Measurements from ENCODE around the gene CCDC34. TPM values are rescaled to one million over a fixed set of nuclear protein-coding genes. Genes with fewer than 3 reads are reported as not detected.

The CCDC34 gene
- total RNA-seq, 5 donors from 2014 or later (not counting 1 experiment from before 2014, with no cell fraction given): 1.4 to 4.2 (median 2.8) TPM

DNA sequence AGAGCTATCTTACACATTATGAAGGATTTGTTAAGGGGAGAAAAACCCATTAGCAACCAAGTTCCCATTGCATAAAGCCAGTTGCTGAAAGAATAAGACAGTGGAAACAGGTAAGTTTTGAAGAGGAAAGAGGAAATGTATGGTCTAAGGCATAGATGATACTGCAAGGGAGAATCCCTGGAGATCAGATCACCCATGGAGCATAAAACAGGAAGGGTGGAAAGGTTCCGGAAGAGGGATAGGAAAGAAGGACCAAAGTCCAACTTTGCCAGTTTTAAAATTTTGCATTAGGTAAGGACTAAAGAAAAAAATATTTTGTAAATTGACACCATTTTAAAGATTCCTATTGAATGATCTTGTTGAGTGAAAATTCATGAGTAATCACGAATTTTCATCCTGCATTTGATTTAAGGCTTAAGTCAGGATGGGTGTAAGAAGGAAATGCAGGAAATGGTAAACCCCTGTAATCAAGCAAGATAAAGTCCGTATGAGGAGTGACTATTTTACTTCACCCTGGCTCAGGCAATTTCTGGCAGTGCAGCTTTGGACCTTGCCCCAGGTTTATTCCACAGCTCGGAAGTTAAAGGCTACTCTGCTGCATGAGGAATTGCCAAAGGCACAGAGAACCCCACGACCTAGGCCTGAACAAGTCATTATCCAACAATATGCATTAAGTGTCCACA, 70.9 kb downstream of the CCDC34 start:
- ChIA-PET POLR2A (no interaction called here), CTCF (no interaction called here)
- no peaks in the 10 kb centered on the region for H3K4me1 ChIP-seq (ENCODE audit: control insufficient read depth in 1 of 2, extremely low read depth in 1 of 2, insufficient read depth in 2 of 2, low read length in 2 of 2)
- Mint-ChIP-seq H3K4me1 (no peaks in the 10 kb centered on the region), H3K9me3 (peaks cover 17 to 23% (median 20%) of the 10 kb centered on the region in 3 donors), H3K4me3 (no peak overlapping the region), H3K27ac (no peak overlapping the region), H3K27me3 (peaks cover 0 to 7% of the 10 kb centered on the region in 2 donors), H3K36me3 (no peaks in the 10 kb centered on the region)
- no peaks in the 10 kb centered on the region for H3K27me3 ChIP-seq (replicated peaks in 1 of 2; ENCODE audit: control insufficient read depth in 2 of 2, extremely low read depth in 1 of 2, insufficient read depth in 2 of 2, low read length in 1 of 2)
- H3K4me3 ChIP-seq (ENCODE audit: control insufficient read depth in 1 of 2, extremely low read depth in 1 of 2, low read length in 1 of 2): no peak overlapping the region
- H3K27ac ChIP-seq (ENCODE audit: low read length): no peak overlapping the region
- DNase-seq: no peak
- no peaks in the 10 kb centered on the region for H3K36me3 ChIP-seq (ENCODE audit: control insufficient read depth in 2 of 2, extremely low read depth in 1 of 2, insufficient read depth in 1 of 2, low read length in 1 of 2)
- no peak for ATAC-seq (replicated peaks in 1 of 4)
- no peaks in the 10 kb centered on the region for H3K9me3 ChIP-seq
- WGBS (ENCODE audit: insufficient coverage): 60% methylated on average over 1 of the region's 5 CpGs

DNA sequence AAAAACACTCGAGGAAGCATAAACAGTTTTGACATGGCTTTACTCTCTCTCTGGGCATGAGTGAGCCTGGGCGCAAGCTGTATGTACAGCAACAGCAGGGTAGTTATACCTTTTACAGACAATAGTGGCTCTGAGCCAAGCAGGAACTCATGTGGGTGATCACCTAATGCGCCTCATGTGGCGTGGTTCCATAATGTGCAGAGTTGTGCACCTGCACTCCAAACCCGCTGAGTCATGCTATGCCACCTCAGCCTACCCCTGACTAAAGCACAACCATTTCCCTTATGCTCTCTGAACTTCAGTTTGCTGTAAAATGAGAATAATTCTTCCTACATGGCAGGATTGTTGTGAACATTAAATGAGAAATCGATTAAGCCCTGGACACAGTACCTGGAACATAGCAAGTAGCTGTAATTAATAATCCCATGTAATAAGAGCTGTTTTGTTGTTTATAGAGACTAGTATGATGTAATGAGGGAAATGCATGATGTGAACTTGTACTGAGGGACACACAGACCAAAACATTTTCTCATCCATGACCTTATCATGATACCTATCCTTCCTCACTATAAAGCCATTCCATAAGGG, 71.6 kb downstream of the CCDC34 start:
- Mint-ChIP-seq H3K27ac (no peak overlapping the region), H3K4me3 (no peak overlapping the region), H3K36me3 (no peaks in the 10 kb centered on the region), H3K27me3 (peaks cover 0 to 7% of the 10 kb centered on the region in 2 donors), H3K4me1 (no peaks in the 10 kb centered on the region), H3K9me3 (peaks cover 17 to 23% (median 20%) of the 10 kb centered on the region in 3 donors)
- 100% methylated on average over 2 of the region's 6 CpGs for WGBS (ENCODE audit: insufficient coverage)
- no peak overlapping the region for H3K4me3 ChIP-seq (ENCODE audit: control insufficient read depth in 1 of 2, extremely low read depth in 1 of 2, low read length in 1 of 2)
- ChIA-PET POLR2A (no interaction called here), CTCF (no interaction called here)
- H3K27me3 ChIP-seq (replicated peaks in 1 of 2; ENCODE audit: control insufficient read depth in 2 of 2, extremely low read depth in 1 of 2, insufficient read depth in 2 of 2, low read length in 1 of 2): no peaks in the 10 kb centered on the region
- H3K4me1 ChIP-seq (ENCODE audit: control insufficient read depth in 1 of 2, extremely low read depth in 1 of 2, insufficient read depth in 2 of 2, low read length in 2 of 2): no peaks in the 10 kb centered on the region
- no peaks in the 10 kb centered on the region for H3K36me3 ChIP-seq (ENCODE audit: control insufficient read depth in 2 of 2, extremely low read depth in 1 of 2, insufficient read depth in 1 of 2, low read length in 1 of 2)
- DNase-seq: peak in 2 of 35 experiments; percentile 0 to 5
- H3K27ac ChIP-seq (ENCODE audit: low read length): no peak overlapping the region
- ATAC-seq (replicated peaks in 1 of 4): no peak
- no peaks in the 10 kb centered on the region for H3K9me3 ChIP-seq

DNA sequence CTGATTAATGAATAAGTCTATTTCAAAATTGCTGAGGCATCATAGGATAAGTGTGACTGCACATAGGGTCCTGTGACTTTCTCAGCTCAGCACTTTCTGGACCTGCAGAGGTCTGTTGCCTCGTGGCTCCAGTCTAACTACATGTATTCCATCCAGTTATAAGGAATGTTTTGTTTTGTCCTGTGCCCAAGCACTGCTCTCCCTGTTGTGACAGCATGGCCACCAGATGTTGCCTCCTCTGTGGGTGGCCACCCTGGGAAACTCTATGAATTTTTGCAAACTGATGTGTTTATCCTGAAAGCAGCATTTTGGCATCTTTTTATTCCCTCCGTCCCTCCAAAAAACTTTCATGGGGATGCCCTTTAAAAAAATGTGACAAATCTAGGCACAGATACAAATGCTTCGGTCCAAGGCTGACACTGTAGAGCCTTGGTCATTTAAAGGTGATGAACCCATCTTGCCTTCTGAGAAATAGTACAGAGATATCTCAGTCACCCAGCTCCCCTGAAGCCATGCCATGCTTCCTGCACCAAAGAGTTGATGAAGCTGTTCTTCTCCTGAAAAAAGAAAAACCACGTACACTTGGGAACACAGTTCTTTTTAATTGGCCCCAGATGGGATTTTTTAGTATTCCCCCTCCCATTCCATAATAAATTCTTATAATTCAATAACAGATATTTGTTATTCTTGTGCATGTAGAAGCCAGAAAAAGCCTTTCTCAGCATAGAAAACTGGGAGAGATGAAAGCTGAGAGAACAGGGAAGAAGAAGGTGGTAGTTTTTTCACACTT, 72.6 kb downstream of the CCDC34 start:
- ChIA-PET CTCF (no interaction called here), POLR2A (no interaction called here)
- H3K4me1 ChIP-seq (ENCODE audit: control insufficient read depth in 1 of 2, extremely low read depth in 1 of 2, insufficient read depth in 2 of 2, low read length in 2 of 2): no peaks in the 10 kb centered on the region
- no peak for ATAC-seq (replicated peaks in 1 of 4)
- Mint-ChIP-seq H3K9me3 (peaks cover 17 to 23% (median 20%) of the 10 kb centered on the region in 3 donors), H3K4me1 (no peaks in the 10 kb centered on the region), H3K27me3 (peaks cover 0 to 7% of the 10 kb centered on the region in 2 donors), H3K4me3 (no peak overlapping the region), H3K36me3 (no peaks in the 10 kb centered on the region), H3K27ac (no peak overlapping the region)
- H3K27ac ChIP-seq (ENCODE audit: low read length): no peak overlapping the region
- no peaks in the 10 kb centered on the region for H3K27me3 ChIP-seq (replicated peaks in 1 of 2; ENCODE audit: control insufficient read depth in 2 of 2, extremely low read depth in 1 of 2, insufficient read depth in 2 of 2, low read length in 1 of 2)
- H3K4me3 ChIP-seq (ENCODE audit: control insufficient read depth in 1 of 2, extremely low read depth in 1 of 2, low read length in 1 of 2): no peak overlapping the region
- 93% methylated on average over 2 of the region's 4 CpGs for WGBS (ENCODE audit: insufficient coverage)
- no peaks in the 10 kb centered on the region for H3K9me3 ChIP-seq
- H3K36me3 ChIP-seq (ENCODE audit: control insufficient read depth in 2 of 2, extremely low read depth in 1 of 2, insufficient read depth in 1 of 2, low read length in 1 of 2): no peaks in the 10 kb centered on the region
- no peak for DNase-seq

Other genes with a start within 250 kb of the CCDC34 start
- 1 to 10 TPM in 4 of 5 donors, under 1 TPM in 1; 0.68 to 2.4 (median 1.2) TPM for gene LGR4, start 109.6 kb upstream of the CCDC34 start, total RNA-seq
- gene LIN7C, start 143.6 kb upstream of the CCDC34 start, total RNA-seq: 10 to 100 TPM; 19.8 to 27.3 (median 24.9) TPM